HG03039 (cell line): ENCODE data around the gene SPINK7.

Experiments
- ATAC-seq: cut with Tn5 transposase; IDR thresholded peaks from one replicate; pipeline ENCODE4 v1.9.1; 2021; ENCODE audit warnings: mild to moderate bottlenecking, moderate library complexity; ENCODE audit not compliant: unreplicated experiment

The SPINK7 gene

DNA sequence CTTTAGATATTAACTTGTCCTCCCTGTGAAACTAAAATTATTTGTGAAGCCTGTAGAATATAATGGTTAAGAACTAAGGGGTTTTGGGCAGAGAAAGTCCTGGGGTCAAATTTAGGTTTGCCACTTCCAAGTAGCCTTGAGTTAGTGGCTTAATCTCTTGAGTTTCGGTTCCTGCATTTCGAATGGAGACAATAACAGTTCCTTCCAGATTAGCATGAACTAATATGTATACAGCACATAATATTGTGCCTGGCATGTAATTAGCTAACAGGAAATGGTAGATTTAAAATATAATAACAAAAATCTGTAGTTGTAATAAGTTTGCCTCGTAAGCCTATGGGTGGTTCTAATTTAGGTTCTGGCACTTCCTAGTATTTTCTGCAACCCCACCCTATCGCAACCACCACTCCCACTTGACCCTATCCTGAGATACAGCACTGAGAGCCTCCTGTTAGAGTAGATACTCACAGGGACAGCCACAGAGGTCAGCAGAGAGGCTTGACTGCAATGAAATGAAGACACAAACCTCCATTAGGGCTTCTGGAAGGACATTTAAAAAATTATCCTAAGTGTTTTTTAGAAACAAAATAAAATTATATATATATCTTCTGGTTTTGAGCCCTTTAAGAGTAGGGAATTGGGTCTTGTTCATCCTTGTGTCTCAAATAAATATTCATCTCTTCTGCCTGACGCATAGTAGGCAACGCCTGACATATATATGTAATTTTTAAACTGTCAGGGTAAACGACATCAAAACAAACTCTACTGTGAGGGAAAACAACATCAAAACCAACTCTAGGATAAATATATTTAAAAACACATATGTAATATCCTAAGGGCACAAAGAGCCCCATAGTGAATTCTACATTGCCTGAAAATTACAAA is 31.6 kb downstream of the SPINK7 start:
- ATAC-seq: no peak

- ATAC-seq: no peak
Observed at GRCh38 chr5:148347706-148348105, 35.5 kb downstream of the SPINK7 start.

GRCh38 chr5:148352696-148353095 is 40.5 kb downstream of the SPINK7 start:
- ATAC-seq: no peak

DNA sequence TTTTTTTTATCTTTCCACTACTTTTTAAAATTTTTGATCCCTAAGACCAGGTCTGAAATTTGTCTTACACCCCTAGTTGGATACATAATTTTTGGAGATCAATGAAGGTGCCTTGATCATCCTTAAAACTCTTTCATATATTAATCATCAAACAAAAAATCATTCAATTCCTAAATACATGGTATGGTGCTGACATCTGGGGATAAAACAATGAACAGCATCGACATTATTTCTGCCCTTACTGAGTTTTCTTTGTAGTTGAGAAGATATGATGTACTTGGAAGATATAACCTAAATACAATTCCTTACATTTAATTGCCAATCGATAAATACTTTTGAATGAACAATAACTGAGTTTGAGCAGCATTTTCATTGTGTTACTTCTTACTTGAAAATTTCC is 41.4 kb downstream of the SPINK7 start:
- ATAC-seq: no peak

DNA sequence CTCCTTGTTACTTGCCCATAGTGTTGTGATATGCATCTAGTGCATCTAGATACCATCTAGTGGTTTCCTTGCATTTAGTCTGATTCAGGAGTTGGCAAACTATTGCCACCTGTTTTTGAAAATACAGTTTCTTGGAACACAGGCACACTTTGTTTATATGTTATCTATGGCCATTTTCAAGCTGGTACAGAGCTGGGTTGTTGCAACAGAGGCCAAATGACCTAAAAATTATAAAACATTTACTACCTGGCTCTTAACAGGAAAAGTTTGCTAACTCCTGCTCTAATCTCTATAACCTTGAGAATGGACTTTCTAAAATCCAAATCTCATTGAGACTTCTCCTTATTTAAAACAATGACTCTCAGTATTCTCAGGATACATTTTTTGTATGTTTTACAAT is 52.1 kb downstream of the SPINK7 start:
- no peak for ATAC-seq
